ENCODE measurements around the gene LRP5. TPM values are rescaled to one million over a fixed set of nuclear protein-coding genes. Genes with fewer than 3 reads are reported as not detected.

Gene LRP5
- total RNA-seq, 3 donors from 2014 or later: 23.6 to 48.8 (median 24.5) TPM

DNA sequence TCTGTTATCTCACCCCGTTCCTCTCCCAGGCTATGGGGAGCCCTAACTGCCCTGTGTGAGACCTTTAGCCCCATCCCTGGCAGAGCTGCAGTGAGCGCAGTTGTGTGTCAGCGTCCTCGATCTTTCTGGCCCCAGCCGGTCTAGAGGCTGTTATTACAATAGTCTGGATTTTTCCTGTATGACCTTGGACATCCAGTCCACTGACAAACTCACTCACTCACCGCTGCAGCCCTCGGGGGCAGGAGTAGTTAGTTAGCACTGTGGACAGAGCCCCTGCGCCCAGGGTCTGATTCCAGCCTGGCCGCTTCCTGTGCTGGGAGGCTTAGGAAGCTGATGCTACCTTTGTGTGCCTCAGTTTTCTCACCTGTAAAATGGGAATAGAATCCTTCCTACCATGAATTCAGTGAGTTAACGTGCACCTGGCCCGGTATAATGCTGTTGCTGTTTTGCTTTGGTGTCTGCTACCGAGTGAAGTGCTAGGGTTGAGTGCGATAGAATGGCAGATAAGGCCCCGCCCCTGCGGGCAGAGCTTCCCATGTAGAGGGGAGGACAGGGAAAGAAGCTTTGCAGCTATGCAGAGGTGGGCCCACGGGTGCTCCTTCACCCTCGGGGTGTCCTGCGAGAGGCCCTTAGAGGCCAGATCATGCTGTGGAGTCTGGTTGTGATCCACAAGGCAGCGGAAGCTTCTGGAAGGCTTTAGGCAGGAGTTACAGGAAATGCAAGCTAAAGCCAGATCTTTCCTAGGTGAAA lies 3.0 kb downstream of the LRP5 start:
- intact Hi-C loops (cut with DNase I; ENCODE audit: low total_unique reads): no loop called here

DNA sequence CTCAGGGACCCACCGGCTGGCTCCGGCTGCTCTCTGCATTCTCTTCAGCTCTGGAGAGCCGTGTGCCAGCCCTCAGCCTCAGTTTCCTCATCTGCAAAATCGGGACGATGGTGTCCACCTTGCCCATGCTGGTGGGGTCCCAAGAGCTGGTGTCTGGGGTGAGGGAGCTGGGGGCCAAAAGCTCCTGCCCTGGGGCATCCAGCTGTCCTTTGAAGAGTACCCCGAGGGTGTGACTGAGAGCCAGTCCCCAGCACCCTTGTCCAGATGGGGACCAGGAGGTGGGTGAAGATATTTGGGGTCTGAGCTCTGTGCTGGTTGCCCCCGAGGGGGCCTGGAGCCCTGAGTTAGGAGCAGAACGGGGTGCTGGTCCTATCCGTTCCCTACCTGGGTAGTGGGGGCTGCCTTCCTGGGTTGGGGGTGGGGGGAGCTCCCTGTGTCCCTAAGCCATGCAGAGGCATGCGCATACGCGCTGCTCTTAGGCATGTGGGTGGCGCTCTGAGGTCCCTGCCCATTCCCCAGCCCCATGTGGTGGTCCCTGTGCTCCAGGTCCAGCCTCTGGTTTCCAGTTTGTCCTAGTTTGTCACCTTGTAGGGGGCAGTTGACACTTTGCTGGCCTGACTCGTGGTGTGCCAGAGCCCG lies 4.9 kb downstream of the LRP5 start:
- peak overlapping the region in 1 of 3 donors; percentile 28 for H3K4me3 ChIP-seq
- no peaks in the 10 kb centered on the region for H3K27me3 ChIP-seq
- TF ChIP-seq POLR2AphosphoS5 (IDR thresholded peaks at IDR 0.05) (no peak), POLR2A (IDR thresholded peaks at IDR 0.05) (no peak)
- TF ChIP-seq, protein P1, sequence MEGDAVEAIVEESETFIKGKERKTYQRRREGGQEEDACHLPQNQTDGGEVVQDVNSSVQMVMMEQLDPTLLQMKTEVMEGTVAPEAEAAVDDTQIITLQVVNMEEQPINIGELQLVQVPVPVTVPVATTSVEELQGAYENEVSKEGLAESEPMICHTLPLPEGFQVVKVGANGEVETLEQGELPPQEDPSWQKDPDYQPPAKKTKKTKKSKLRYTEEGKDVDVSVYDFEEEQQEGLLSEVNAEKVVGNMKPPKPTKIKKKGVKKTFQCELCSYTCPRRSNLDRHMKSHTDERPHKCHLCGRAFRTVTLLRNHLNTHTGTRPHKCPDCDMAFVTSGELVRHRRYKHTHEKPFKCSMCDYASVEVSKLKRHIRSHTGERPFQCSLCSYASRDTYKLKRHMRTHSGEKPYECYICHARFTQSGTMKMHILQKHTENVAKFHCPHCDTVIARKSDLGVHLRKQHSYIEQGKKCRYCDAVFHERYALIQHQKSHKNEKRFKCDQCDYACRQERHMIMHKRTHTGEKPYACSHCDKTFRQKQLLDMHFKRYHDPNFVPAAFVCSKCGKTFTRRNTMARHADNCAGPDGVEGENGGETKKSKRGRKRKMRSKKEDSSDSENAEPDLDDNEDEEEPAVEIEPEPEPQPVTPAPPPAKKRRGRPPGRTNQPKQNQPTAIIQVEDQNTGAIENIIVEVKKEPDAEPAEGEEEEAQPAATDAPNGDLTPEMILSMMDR (IDR thresholded peaks at IDR 0.05): no peak
- intact Hi-C loops (cut with DNase I; ENCODE audit: low total_unique reads): no loop called here
- no peaks in the 10 kb centered on the region for H3K9me3 ChIP-seq
- H3K4me1 ChIP-seq: peaks cover 6 to 11% of the 10 kb centered on the region in 2 donors
- DNase-seq (ENCODE audit: low spot score in 2 of 2): no peak
- peak overlapping the region; percentile 60 to 72 for H3K27ac ChIP-seq
- no peaks in the 10 kb centered on the region for H3K36me3 ChIP-seq

More for the DNA sequence above, 3.0 kb downstream of the LRP5 start:
- Histone ChIP-seq H3K9me3 (no peaks in the 10 kb centered on the region), H3K4me3 (peak overlapping the region in 2 of 3 donors; percentile 77 to 96), H3K36me3 (no peaks in the 10 kb centered on the region), H3K27me3 (no peaks in the 10 kb centered on the region), H3K27ac (peak overlapping the region; percentile 83 to 85), H3K4me1 (peaks cover 2 to 11% of the 10 kb centered on the region in 2 donors)
- no peak for DNase-seq (ENCODE audit: low spot score in 2 of 2)
- no peak for TF ChIP-seq POLR2AphosphoS5 (IDR thresholded peaks at IDR 0.05)
- TF ChIP-seq POLR2A (IDR thresholded peaks at IDR 0.05): no peak
- TF ChIP-seq, protein P1 (IDR thresholded peaks at IDR 0.05): no peak

DNA sequence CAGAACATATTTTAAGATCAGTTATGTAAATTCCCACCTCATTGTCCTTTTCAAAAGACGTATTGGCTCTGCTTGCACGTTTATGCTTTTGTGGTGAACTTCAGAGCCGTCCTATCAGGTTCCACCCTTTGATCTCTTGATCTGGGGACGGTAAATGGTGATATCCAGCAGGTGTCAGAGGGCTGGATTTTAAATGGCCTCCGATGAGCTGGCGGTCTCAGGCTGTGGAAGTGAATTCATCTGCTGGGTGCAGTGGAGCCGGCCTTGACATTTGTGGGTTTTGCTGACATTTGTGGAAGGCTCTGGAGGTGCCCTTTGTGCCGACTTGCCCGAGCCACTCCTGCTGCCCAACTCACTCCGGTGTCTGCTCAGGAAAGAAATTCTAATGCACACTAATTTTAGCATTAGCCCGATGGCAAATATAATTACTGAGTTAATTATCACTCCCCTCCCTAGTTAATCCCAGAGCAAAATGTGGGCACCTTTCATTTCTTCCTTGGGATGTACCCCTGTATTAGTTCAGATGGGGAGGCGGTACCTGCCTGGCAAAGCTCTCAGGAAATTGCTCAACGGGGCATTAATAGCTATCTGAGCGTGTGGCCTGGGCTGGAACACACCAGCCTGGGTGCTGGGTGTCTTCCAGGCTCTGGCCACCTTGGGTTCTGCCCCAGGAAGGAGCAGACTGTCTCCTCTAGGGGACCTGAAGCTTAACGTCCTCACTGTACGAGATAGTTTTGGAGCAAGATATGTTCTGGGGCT lies 9.1 kb downstream of the LRP5 start:
- no peak for TF ChIP-seq POLR2A (IDR thresholded peaks at IDR 0.05)
- no peak for TF ChIP-seq POLR2AphosphoS5 (IDR thresholded peaks at IDR 0.05)
- TF ChIP-seq, protein P1 (IDR thresholded peaks at IDR 0.05): no peak
- Histone ChIP-seq H3K4me1 (peaks cover 4 to 8% of the 10 kb centered on the region in 2 donors), H3K27ac (peak overlapping the region; percentile 21 to 44), H3K4me3 (peak overlapping the region in 1 of 3 donors; percentile 5), H3K9me3 (no peaks in the 10 kb centered on the region), H3K36me3 (no peaks in the 10 kb centered on the region), H3K27me3 (no peaks in the 10 kb centered on the region)
- no peak for DNase-seq (ENCODE audit: low spot score in 2 of 2)
- intact Hi-C loops (cut with DNase I; ENCODE audit: low total_unique reads): no loop called here

DNA sequence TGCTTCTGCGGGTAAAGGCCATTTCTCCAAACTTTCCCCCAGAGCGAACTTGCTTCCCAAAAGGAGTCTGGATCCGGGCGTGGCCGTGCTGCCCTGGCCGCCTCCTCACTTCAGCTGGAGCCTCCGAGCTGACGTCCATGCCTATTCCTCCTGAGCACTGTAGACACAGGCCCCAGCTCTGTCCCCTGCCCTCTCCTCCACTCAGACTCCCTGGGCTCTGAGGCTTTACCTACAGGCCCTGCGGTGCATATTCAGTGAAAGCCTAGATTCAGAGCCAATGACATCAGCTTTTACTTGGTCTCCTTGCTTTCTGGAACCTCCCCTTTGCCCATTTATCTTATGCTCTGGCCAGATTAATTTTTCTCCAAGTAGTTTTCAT lies 9.7 kb downstream of the LRP5 start:
- DNase-seq (ENCODE audit: low spot score in 2 of 2): no peak
- Histone ChIP-seq H3K27ac (peak overlapping the region; percentile 21 to 44), H3K4me3 (no peak overlapping the region), H3K4me1 (peaks cover 7 to 9% of the 10 kb centered on the region in 2 donors), H3K36me3 (no peaks in the 10 kb centered on the region), H3K9me3 (no peaks in the 10 kb centered on the region), H3K27me3 (no peaks in the 10 kb centered on the region)
- intact Hi-C loops (cut with DNase I; ENCODE audit: low total_unique reads): no loop called here
- no peak for TF ChIP-seq POLR2A (IDR thresholded peaks at IDR 0.05)
- TF ChIP-seq, protein P1 (IDR thresholded peaks at IDR 0.05): no peak
- no peak for TF ChIP-seq POLR2AphosphoS5 (IDR thresholded peaks at IDR 0.05)
